Transverse colon (tissue), 4 donors: ENCODE data around the gene CFAP46. TPM values are rescaled to one million over a fixed set of nuclear protein-coding genes. Genes with fewer than 3 reads are reported as not detected.

ENCODE experiments used
- DNase-seq: peaks from one replicate; pipeline ENCODE4 v3.0.0-alpha.2; 2019
- H3K27ac ChIP-seq, 4 donors: fragments of 200-600 bp; sonication (generic); 2 replicates each; pipeline ENCODE4 v1.5.1; 2016 to 2018; ENCODE audit warnings: inconsistent platforms in 4 of 4
- H3K27me3 ChIP-seq: fragments of 200-600 bp; sonication (generic); 2 replicates; pipeline ENCODE4 v1.5.1; 2017; ENCODE audit warnings: inconsistent platforms
- H3K36me3 ChIP-seq, 4 donors: fragments of 200-600 bp; sonication (generic); 2 replicates each; pipeline ENCODE4 v1.5.1; 2017 to 2019; ENCODE audit warnings: inconsistent platforms in 4 of 4
- H3K4me1 ChIP-seq, 4 donors: fragments of 200-600 bp; sonication (generic); 2 replicates each; pipeline ENCODE4 v1.5.1; 2017 to 2020; ENCODE audit warnings: inconsistent platforms in 4 of 4
- H3K4me3 ChIP-seq, 4 donors: fragments of 200-600 bp; sonication (generic); 1 replicate in 1 of 4; 2 replicates in 3 of 4; pipeline versions ENCODE4 v1.5.1 to v1.6.1; 2017 to 2019; ENCODE audit warnings: inconsistent platforms in 4 of 4
- H3K9me3 ChIP-seq, 2 donors: fragments of 200-600 bp; sonication (generic); 2 replicates each; pipeline ENCODE4 v1.5.1; 2017 to 2019; ENCODE audit warnings: inconsistent platforms in 2 of 2
- CTCF ChIP-seq, 5 experiments: fragments of 200-600 bp in 3 of 5; fragments of 450-650 bp in 2 of 5; sonication (generic) in 3 of 5; IDR thresholded peaks; 1 replicate in 2 of 5; 2 replicates in 3 of 5; pipeline ENCODE4 v1.5.1; 2016 to 2017; ENCODE audit warnings: antibody characterized with exemption in 5 of 5, inconsistent platforms in 3 of 5, mild to moderate bottlenecking in 2 of 5, moderate library complexity in 1 of 5
- EP300 ChIP-seq: sonication (generic); formaldehyde crosslinking; IDR thresholded peaks from one replicate; pipeline ENCODE4 v1.6.1; 2017; ENCODE audit warnings: antibody characterized with exemption, low read depth
- POLR2A ChIP-seq: fragments of 450-650 bp; IDR thresholded peaks from one replicate; pipeline ENCODE4 v1.6.1; 2016; ENCODE audit warnings: antibody characterized with exemption, mild to moderate bottlenecking, moderate library complexity
- POLR2AphosphoS5 ChIP-seq, 3 donors: sonication (generic); formaldehyde crosslinking; IDR thresholded peaks; one replicate each; pipeline ENCODE4 v1.6.1; 2016; ENCODE audit warnings: antibody characterized with exemption in 3 of 3
- WGBS, 2 donors: methylation state at CpG; one replicate each; pipeline ENCODE4 v1.1.5; 2018; ENCODE audit warnings: low coverage in 1 of 2; 5-methylcytosine and 5-hydroxymethylcytosine counted together
- in situ Hi-C, 4 donors: fragments of 200-750 bp; cut with MboI; loops; one replicate each; pipeline versions ENCODE4 v1.15.0 to v1.15.1; 2017; ENCODE audit warnings: low sequenced_read_pairs in 3 of 4, low pct_ligation_motif_present in 1 of 4, low pct_unique_long_range_greater_than_20kb in 1 of 4
- intact Hi-C: fragments of 100-400 bp; cut with DNase I; formaldehyde crosslinking; loops from one replicate; pipeline ENCODE4 v1.15.1; 2023; ENCODE audit warnings: low total_unique reads
- total RNA-seq, 4 donors: library from RNA; depleted of rRNA; stranded (reverse); fragments of >200 nt; gene quantifications; one replicate each; pipeline ENCODE4 v1.1.0, GENCODE V29; 2016

The CFAP46 gene
- total RNA-seq, 4 donors from 2014 or later = not detected

- 77% methylated on average over 10 of the region's 17 CpGs; no CpG with 5 or more reads in 1 of the 2 donors for WGBS, 2 donors
- in situ Hi-C loops = no loop called here
- DNase-seq = no peak
- H3K4me3 ChIP-seq = no peak overlapping the region
- H3K27me3 ChIP-seq = no peaks in the 10 kb centered on the region
- intact Hi-C loops = no loop called here
- H3K36me3 ChIP-seq = no peaks in the 10 kb centered on the region
- no peaks in the 10 kb centered on the region for H3K9me3 ChIP-seq
- TF ChIP-seq EP300 = no peak
- no peak for TF ChIP-seq POLR2AphosphoS5 (IDR thresholded peaks at IDR 0.05)
- TF ChIP-seq POLR2A = no peak
- TF ChIP-seq CTCF (IDR thresholded peaks at IDR 0.05) = no peak
- no peak overlapping the region for H3K27ac ChIP-seq
- H3K4me1 ChIP-seq = no peaks in the 10 kb centered on the region
These were observed 19.5 kb downstream of the CFAP46 start for GRCh38 chr10:132922872-132923271.

GRCh38 chr10:132921818-132922807 is 20.3 kb downstream of the CFAP46 start:
- Histone ChIP-seq H3K4me1 (no peaks in the 10 kb centered on the region), H3K36me3 (no peaks in the 10 kb centered on the region), H3K27me3 (no peaks in the 10 kb centered on the region), H3K27ac (no peak overlapping the region), H3K9me3 (no peaks in the 10 kb centered on the region), H3K4me3 (no peak overlapping the region)
- no peak for DNase-seq
- intact Hi-C loops = no loop called here
- no peak for TF ChIP-seq POLR2AphosphoS5 (IDR thresholded peaks at IDR 0.05)
- TF ChIP-seq EP300 = no peak
- TF ChIP-seq POLR2A = no peak
- 84% methylated on average over 45 of the region's 52 CpGs; no CpG with 5 or more reads in 1 of the 2 donors for WGBS, 2 donors
- in situ Hi-C loops = no loop called here

GRCh38 chr10:132921086-132921485 is 21.3 kb downstream of the CFAP46 start:
- TF ChIP-seq CTCF (IDR thresholded peaks at IDR 0.05) (no peak), EP300 (no peak)
- Histone ChIP-seq H3K9me3 (no peaks in the 10 kb centered on the region), H3K4me3 (no peak overlapping the region), H3K27me3 (peaks cover 9% of the 10 kb centered on the region), H3K36me3 (no peaks in the 10 kb centered on the region), H3K4me1 (no peaks in the 10 kb centered on the region), H3K27ac (no peak overlapping the region)
- intact Hi-C loops = no loop called here
- DNase-seq = no peak
- in situ Hi-C loops = no loop called here
- WGBS, 2 donors = 91% methylated on average over 18 of the region's 18 CpGs; no CpG with 5 or more reads in 1 of the 2 donors

- no peaks in the 10 kb centered on the region for H3K4me1 ChIP-seq
- no peak for TF ChIP-seq EP300
- no peak for TF ChIP-seq CTCF (IDR thresholded peaks at IDR 0.05)
- no peak for TF ChIP-seq POLR2A
- TF ChIP-seq POLR2AphosphoS5 (IDR thresholded peaks at IDR 0.05) = no peak
- in situ Hi-C loops (no loop called here), intact Hi-C loops (no loop called here)
- no peak overlapping the region for H3K27ac ChIP-seq
- no peaks in the 10 kb centered on the region for H3K36me3 ChIP-seq
- no peak overlapping the region for H3K4me3 ChIP-seq
- 78% methylated on average over 32 of the region's 38 CpGs; no CpG with 5 or more reads in 1 of the 2 donors for WGBS, 2 donors
- H3K27me3 ChIP-seq = peaks cover 17% of the 10 kb centered on the region
- no peaks in the 10 kb centered on the region for H3K9me3 ChIP-seq
- no peak for DNase-seq
These were observed 22.1 kb downstream of the CFAP46 start for GRCh38 chr10:132920101-132920925.
